PC-9 (cell line): ENCODE data around the gene C10orf53. TPM values are rescaled to one million over a fixed set of nuclear protein-coding genes. Genes with fewer than 3 reads are reported as not detected.
A peak's percentile ranks its signal among the peaks of the same experiment; 100 is the strongest.

Experiments used
- Bru-seq: library from RNA; stranded (reverse); fragments of 400-500 nt; gene quantifications from one replicate; lab custom pipeline; 2021; lab: Mats Ljungman, UMichigan
- BruChase-seq, 2 experiments: library from RNA; stranded (reverse); fragments of 400-500 nt; gene quantifications; one replicate each; lab custom pipeline; 2021; lab: Mats Ljungman, UMichigan
- BruUV-seq: library from RNA; stranded (reverse); fragments of 400-500 nt; replicated peaks from 2 replicates; lab custom pipeline; 2021; lab: Mats Ljungman, UMichigan
- CTCF ChIA-PET: fragments of 300-600 bp; sonication (Branson Sonifier 250); formaldehyde crosslinking; loops from one replicate; lab custom pipeline; 2022; ENCODE audit warnings: antibody characterized with exemption; lab: Charles Lee
- POLR2A ChIA-PET: fragments of 300-600 bp; sonication (Branson Sonifier 250); formaldehyde crosslinking; loops from one replicate; lab custom pipeline; 2022; ENCODE audit warnings: antibody characterized with exemption; ENCODE audit not compliant: unreplicated experiment; lab: Charles Lee
- DNase-seq, 2 experiments: peaks; one replicate each; pipeline versions ENCODE4 v3.0.0 to v3.0.0-alpha.2; 2015 to 2022; ENCODE audit warnings: mixed read lengths in 1 of 2
- H2AFZ ChIP-seq: fragments of 200-600 bp; sonication (generic); 2 replicates; pipeline ENCODE4 v1.8.1; 2017; ENCODE audit warnings: antibody characterized with exemption
- H3F3A ChIP-seq: fragments of 200-600 bp; sonication (generic); 2 replicates; pipeline ENCODE4 v1.8.1; 2017; ENCODE audit warnings: antibody characterized with exemption, mild to moderate bottlenecking, low read depth; ENCODE audit not compliant: insufficient read depth
- H3K27ac ChIP-seq: fragments of 200-600 bp; sonication (generic); 2 replicates; pipeline ENCODE4 v1.6.1; 2016; ENCODE audit warnings: mixed run types
- H3K27me3 ChIP-seq: fragments of 200-600 bp; sonication (generic); 2 replicates; pipeline ENCODE4 v1.6.1; 2016; ENCODE audit warnings: low read depth, mixed run types; ENCODE audit not compliant: insufficient read depth
- H3K36me3 ChIP-seq: fragments of 200-600 bp; sonication (generic); 2 replicates; pipeline ENCODE4 v1.6.1; 2016; ENCODE audit warnings: low read depth, mixed run types
- H3K4me1 ChIP-seq: fragments of 200-600 bp; sonication (generic); replicated peaks from 2 replicates; pipeline ENCODE4 v1.6.1; 2016; ENCODE audit warnings: mixed run types; ENCODE audit not compliant: insufficient read depth
- H3K4me2 ChIP-seq: fragments of 200-600 bp; sonication (generic); 2 replicates; pipeline ENCODE4 v1.6.1; 2017; ENCODE audit warnings: mixed run types
- H3K4me3 ChIP-seq: fragments of 200-600 bp; sonication (generic); 2 replicates; pipeline ENCODE4 v1.6.1; 2016; ENCODE audit warnings: mixed run types
- H3K79me2 ChIP-seq: fragments of 200-600 bp; sonication (generic); 2 replicates; pipeline ENCODE4 v1.6.1; 2017; ENCODE audit warnings: low read depth, mixed run types
- H3K9me2 ChIP-seq: fragments of 200-600 bp; sonication (generic); 2 replicates; pipeline ENCODE4 v1.8.1; 2017; ENCODE audit warnings: mild to moderate bottlenecking; ENCODE audit not compliant: insufficient read depth
- H3K9me3 ChIP-seq: fragments of 200-600 bp; sonication (generic); 2 replicates; pipeline ENCODE4 v1.8.1; 2016; ENCODE audit warnings: low read depth; ENCODE audit not compliant: insufficient read depth
- H4K20me1 ChIP-seq: fragments of 200-600 bp; sonication (generic); 2 replicates; pipeline ENCODE4 v1.8.1; 2017; ENCODE audit not compliant: insufficient read depth
- EZH2 ChIP-seq: fragments of 200-600 bp; sonication (generic); IDR thresholded peaks from 2 replicates; pipeline ENCODE4 v1.8.0; 2017; ENCODE audit warnings: antibody characterized with exemption, low read depth
- intact Hi-C: fragments of 100-400 bp; cut with micrococcal nuclease; formaldehyde crosslinking; loops from one replicate; pipeline ENCODE4 v1.10.0; 2022; ENCODE audit not compliant: unreplicated experiment
- long read RNA-seq: library from polyadenylated mRNA; stranded (forward); transcript quantifications from one replicate; pipeline ENCODE4 v2.0.0, GENCODE V29; 2022
- total RNA-seq: library from RNA; stranded (reverse); gene quantifications from 2 replicates; pipeline ENCODE4 v1.2.3, GENCODE V29; 2021
- TF ChIP-seq, protein P1 (sequence below): fragments of 200-600 bp; sonication (generic); conservative IDR thresholded peaks from 2 replicates; pipeline ENCODE4 v1.6.1; 2017; ENCODE audit warnings: mixed run types, antibody characterized with exemption, mild to moderate bottlenecking, moderate library complexity

C10orf53 gene
- not detected in 2 replicates for total RNA-seq
- Bru-seq, nascent RNA = not detected
- not detected for BruChase-seq, experiment 1, labeled RNA remaining after a 2-hour chase
- not detected for BruChase-seq, experiment 2, labeled RNA remaining after a 6-hour chase
- long read RNA-seq = 0 reads

GRCh38 chr10:49679480-49679893 lies at the start of gene C10orf53:
C10orf53 (plus strand) TSS chr10:49679651; CDS start chr10:49679698, 47 bp downstream.
- H3K4me2 ChIP-seq = no peak within 1 kb of the TSS
- BruUV-seq = no TSS peak
- H3K9me2 ChIP-seq = no peaks in the 10 kb centered on the region
- H3K79me2 ChIP-seq = no peaks in the 10 kb centered on the region
- ChIA-PET POLR2A (no interaction called here), CTCF (no interaction called here)
- no peak for TF ChIP-seq EZH2
- TF ChIP-seq, protein P1, sequence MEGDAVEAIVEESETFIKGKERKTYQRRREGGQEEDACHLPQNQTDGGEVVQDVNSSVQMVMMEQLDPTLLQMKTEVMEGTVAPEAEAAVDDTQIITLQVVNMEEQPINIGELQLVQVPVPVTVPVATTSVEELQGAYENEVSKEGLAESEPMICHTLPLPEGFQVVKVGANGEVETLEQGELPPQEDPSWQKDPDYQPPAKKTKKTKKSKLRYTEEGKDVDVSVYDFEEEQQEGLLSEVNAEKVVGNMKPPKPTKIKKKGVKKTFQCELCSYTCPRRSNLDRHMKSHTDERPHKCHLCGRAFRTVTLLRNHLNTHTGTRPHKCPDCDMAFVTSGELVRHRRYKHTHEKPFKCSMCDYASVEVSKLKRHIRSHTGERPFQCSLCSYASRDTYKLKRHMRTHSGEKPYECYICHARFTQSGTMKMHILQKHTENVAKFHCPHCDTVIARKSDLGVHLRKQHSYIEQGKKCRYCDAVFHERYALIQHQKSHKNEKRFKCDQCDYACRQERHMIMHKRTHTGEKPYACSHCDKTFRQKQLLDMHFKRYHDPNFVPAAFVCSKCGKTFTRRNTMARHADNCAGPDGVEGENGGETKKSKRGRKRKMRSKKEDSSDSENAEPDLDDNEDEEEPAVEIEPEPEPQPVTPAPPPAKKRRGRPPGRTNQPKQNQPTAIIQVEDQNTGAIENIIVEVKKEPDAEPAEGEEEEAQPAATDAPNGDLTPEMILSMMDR = no peak
- DNase-seq = no peak
- intact Hi-C loops = no loop called here
- no peak within 1 kb of the TSS for H3K4me3 ChIP-seq
- H3K27me3 ChIP-seq = peaks cover 49% of the 10 kb centered on the region
- H2AFZ ChIP-seq = no peak within 1 kb of the TSS
- no peaks in the 10 kb centered on the region for H3F3A ChIP-seq
- H3K9me3 ChIP-seq = no peaks in the 10 kb centered on the region
- no peak within 1 kb of the TSS for H3K27ac ChIP-seq
- no peaks in the 10 kb centered on the region for H3K36me3 ChIP-seq
- H3K4me1 ChIP-seq = no peaks in the 10 kb centered on the region
- H4K20me1 ChIP-seq = no peaks in the 10 kb centered on the region

DNA sequence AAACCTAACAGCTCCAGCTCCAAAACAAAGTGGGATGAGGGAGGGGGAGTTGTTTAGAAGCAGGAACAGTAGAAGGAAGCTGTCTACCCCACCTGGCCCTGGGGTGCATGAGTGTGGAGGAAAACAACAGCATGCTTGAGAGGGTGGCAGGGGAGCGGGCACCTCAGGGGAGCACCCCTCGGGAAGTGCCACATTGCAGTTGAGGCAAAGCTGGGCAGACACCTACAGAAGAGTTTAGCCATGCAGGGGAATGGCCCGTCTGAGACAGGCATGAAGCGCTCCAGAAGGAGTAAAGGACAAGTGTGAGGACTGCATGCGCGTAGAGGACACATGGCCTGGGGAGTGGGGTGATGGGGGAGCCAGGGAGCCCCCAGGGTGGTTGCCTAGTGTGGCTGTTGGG lies 47.5 kb upstream of the C10orf53 start:
- POLR2A ChIA-PET = no interaction called here
- no TSS peak for BruUV-seq

GRCh38 chr10:49632406-49633317 lies 46.8 kb upstream of the C10orf53 start:
- peak in 1 of 2 experiments; percentile 43 for DNase-seq
- Histone ChIP-seq H4K20me1 (0 out of 2 replicates have a peak, but pooled peaks cover under 1% of the 10 kb centered on the region), H3K9me3 (no peaks in the 10 kb centered on the region), H2AFZ (no peak overlapping the region), H3K27ac (no peak overlapping the region), H3K36me3 (no peaks in the 10 kb centered on the region), H3K4me3 (no peak overlapping the region), H3K27me3 (no peaks in the 10 kb centered on the region), H3K79me2 (no peaks in the 10 kb centered on the region), H3F3A (no peaks in the 10 kb centered on the region), H3K4me1 (peaks cover 6% of the 10 kb centered on the region; the same call in 1 of the 2 replicates), H3K9me2 (no peaks in the 10 kb centered on the region), H3K4me2 (no peak overlapping the region)
- intact Hi-C loops = no loop called here
- TF ChIP-seq, protein P1 = no peak
- TF ChIP-seq EZH2 = no peak
- POLR2A ChIA-PET = interaction anchor here (0.6 kb wide), 1 partner anchor 94 kb away, joined by 3 read pairs; the partner anchor contains the start of gene ERCC6
- BruUV-seq = no TSS peak
- CTCF ChIA-PET = no interaction called here

More for the DNA sequence above, 47.5 kb upstream of the C10orf53 start:
- Histone ChIP-seq H3K36me3 (no peaks in the 10 kb centered on the region), H2AFZ (no peak overlapping the region), H3K79me2 (no peaks in the 10 kb centered on the region), H3K4me3 (no peak overlapping the region), H3K9me2 (no peaks in the 10 kb centered on the region), H3K27me3 (no peaks in the 10 kb centered on the region), H3K4me1 (peaks cover 6% of the 10 kb centered on the region; the same call in 1 of the 2 replicates), H4K20me1 (no peaks in the 10 kb centered on the region), H3K27ac (no peak overlapping the region), H3K9me3 (no peaks in the 10 kb centered on the region), H3K4me2 (no peak overlapping the region), H3F3A (no peaks in the 10 kb centered on the region)
- CTCF ChIA-PET = no interaction called here
- intact Hi-C loops = no loop called here
- TF ChIP-seq, protein P1 = no peak
- no peak for TF ChIP-seq EZH2
- no peak for DNase-seq
